Measurements from ENCODE around the gene CSNK1G1.

DNA sequence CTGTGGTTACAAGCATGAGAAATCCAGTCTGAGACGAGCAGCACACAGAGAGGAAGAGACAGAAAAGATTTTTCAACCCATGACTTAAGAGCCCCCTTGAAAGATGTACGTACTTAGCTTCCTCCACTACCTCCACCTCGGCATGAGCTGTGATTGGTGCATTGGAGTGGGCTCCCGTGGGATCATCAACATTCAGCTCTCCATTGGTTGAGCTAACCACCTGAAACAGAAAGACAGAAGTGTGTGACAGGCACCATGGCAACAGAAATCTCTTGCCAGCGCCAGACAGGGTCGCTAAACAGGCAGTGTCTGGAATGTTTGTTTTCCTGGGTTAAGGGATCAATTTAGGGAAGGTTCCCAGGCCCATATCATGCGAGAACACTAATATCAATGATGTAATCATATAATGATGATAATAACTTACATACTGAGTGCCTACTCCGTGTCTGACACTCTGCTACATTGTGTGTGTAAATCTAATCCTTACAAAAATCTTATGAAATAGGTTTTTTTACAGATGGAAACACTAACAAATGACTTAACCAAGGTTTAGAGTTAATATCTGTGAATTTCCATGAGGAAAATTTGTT, 175.6 kb downstream of the CSNK1G1 start:
- TF ChIP-seq, protein P1, sequence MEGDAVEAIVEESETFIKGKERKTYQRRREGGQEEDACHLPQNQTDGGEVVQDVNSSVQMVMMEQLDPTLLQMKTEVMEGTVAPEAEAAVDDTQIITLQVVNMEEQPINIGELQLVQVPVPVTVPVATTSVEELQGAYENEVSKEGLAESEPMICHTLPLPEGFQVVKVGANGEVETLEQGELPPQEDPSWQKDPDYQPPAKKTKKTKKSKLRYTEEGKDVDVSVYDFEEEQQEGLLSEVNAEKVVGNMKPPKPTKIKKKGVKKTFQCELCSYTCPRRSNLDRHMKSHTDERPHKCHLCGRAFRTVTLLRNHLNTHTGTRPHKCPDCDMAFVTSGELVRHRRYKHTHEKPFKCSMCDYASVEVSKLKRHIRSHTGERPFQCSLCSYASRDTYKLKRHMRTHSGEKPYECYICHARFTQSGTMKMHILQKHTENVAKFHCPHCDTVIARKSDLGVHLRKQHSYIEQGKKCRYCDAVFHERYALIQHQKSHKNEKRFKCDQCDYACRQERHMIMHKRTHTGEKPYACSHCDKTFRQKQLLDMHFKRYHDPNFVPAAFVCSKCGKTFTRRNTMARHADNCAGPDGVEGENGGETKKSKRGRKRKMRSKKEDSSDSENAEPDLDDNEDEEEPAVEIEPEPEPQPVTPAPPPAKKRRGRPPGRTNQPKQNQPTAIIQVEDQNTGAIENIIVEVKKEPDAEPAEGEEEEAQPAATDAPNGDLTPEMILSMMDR (IDR thresholded peaks at IDR 0.05), result no peak
- no peak for TF ChIP-seq POLR2A (IDR thresholded peaks at IDR 0.05)

All from uterus (tissue), 2 donors.